GM12875 (cell line): ENCODE measurements around the gene RASL10B.

Experiments
- H3K4me3 ChIP-seq: one replicate; pipeline ENCODE4 v1.5.1; 2011; ENCODE audit warnings: low read depth, low read length, control low read depth
- TF ChIP-seq, protein P1 (sequence below): IDR thresholded peaks from 2 replicates; pipeline ENCODE4 v1.5.1; 2011; ENCODE audit warnings: low read depth, mild to moderate bottlenecking, control low read depth, inconsistent platforms, low read length, moderate library complexity, borderline replicate concordance; ENCODE audit not compliant: insufficient read depth

Gene RASL10B

DNA sequence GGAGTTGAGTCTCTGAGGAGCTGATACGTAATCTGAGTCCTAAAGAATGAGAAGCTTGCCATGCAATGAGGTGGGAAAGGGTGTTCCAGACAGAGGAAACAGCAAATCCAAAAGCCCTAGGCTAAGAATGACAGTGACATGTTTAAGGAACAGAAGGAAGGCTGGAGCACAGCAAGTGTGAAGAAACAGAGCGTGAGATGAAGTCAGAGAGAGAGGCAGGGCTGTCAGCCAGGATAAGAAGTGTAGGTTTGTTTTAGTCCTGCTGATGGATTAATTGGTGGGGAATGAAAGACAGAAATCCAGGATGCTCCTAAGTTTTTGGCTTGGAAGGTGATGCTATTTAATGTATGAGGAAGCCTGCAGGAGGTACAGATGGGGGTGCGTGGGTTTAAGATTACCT is 49.5 kb downstream of the RASL10B start:
- H3K4me3 ChIP-seq = no peak overlapping the region
- TF ChIP-seq, protein P1, sequence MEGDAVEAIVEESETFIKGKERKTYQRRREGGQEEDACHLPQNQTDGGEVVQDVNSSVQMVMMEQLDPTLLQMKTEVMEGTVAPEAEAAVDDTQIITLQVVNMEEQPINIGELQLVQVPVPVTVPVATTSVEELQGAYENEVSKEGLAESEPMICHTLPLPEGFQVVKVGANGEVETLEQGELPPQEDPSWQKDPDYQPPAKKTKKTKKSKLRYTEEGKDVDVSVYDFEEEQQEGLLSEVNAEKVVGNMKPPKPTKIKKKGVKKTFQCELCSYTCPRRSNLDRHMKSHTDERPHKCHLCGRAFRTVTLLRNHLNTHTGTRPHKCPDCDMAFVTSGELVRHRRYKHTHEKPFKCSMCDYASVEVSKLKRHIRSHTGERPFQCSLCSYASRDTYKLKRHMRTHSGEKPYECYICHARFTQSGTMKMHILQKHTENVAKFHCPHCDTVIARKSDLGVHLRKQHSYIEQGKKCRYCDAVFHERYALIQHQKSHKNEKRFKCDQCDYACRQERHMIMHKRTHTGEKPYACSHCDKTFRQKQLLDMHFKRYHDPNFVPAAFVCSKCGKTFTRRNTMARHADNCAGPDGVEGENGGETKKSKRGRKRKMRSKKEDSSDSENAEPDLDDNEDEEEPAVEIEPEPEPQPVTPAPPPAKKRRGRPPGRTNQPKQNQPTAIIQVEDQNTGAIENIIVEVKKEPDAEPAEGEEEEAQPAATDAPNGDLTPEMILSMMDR = no peak

DNA sequence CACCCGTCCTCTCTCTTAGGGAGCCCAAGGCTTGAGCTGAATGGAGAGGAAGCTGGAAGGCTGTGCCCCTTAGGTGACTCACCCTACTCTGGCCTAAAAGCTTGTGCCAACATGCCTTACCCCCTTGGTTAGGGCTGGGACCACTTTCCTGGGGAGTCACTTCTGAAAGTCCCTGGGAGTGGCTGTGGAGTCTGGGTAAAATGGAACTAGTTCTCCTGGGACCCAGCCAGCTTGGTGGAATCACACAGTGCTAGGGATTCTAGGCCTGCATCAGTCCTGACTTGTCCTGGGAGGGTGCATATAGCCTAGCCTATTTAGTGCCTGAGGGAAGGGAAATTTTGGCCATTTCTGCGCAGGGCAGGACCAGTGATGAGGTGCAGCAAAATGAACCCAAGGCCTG is 53.5 kb downstream of the RASL10B start:
- TF ChIP-seq, protein P1 = no peak

DNA sequence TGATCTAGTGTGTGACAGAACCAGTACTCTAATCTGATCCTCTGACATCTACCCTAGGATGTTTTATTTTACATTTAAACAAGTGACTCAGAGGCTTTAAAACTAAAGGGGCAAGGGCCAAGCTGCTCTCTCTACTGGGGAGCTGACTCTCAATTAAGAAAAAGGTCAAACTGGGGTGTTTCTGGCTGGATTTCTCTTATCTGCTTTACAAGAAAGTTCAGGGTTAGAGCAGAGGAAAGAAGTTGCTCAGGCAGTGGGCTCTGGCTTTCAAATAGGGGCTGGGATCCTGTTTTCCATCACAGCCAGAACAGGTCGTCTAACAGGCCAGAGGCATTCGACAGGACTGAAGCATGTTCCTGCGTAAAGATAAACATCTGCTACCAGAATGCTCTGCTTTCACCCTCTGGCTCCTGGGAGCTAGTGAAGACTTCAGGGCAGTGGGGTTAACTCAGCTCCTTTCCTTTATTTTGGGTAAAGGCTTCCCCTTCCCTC is 55.5 kb downstream of the RASL10B start:
- TF ChIP-seq, protein P1 = no peak

More for the DNA sequence above, 53.5 kb downstream of the RASL10B start:
- no peak overlapping the region for H3K4me3 ChIP-seq

DNA sequence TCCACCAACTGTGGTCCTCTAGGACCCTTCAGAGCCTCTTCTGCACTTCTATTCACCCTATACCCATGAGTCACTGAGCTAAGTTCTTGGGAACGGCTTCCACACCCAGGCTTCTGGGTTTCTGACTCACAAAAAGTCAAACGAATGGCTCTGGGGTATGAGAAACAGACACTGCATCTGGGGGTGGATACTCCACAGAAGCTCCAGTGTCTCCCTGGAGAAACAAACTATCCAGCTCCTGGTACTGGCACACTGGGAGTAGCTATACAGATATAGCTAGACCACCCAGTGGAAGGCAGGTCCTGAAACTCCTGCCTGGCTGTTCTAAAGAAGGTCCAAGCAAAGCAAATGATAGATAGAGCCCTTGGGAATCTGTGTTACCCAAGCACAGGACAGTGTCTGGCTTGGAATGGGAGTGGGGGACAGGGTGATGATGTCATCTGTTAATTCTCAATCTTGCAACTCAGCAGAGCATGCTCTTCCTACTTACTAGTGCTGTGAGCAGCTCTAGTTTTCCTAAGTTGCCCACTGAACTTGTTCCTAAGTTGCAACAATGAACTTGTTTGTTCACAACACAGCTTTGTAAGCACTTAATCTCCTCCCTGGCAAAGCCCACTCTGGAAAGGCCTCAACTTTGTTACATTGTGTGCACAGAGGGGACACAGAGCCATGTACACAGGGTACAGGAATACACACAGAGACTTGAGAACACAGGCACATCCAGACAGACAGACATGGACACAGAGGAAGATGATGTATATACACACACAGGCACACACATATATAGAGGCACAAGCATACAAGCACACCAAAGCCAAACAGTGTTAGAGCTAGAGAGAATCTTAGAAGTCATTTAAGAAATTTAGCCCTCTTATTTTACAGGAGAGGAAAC is 57.3 kb downstream of the RASL10B start:
- TF ChIP-seq, protein P1 = no peak

More for the DNA sequence above, 55.5 kb downstream of the RASL10B start:
- no peak overlapping the region for H3K4me3 ChIP-seq

DNA sequence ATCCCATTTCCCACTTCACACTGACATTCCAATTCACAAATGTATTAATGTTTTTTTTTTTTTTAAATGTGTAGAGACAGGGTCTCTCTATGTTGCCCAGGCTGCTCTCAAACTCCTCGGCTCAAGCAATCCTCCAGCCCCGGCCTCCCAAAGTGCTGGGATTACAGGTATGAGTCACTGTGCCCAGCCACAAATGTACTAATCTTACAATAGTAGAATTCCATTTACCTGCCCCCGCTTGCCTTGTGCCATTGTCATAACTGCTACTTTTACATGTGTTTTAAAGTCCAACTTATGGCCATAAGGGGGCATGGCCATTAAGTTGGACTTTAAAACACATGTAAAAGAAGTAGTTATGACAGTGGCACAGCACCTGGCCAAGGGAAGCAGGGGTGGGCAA is 59.4 kb downstream of the RASL10B start:
- TF ChIP-seq, protein P1 = no peak
- H3K4me3 ChIP-seq = no peak overlapping the region

More for the DNA sequence above, 57.3 kb downstream of the RASL10B start:
- H3K4me3 ChIP-seq = no peak overlapping the region

DNA sequence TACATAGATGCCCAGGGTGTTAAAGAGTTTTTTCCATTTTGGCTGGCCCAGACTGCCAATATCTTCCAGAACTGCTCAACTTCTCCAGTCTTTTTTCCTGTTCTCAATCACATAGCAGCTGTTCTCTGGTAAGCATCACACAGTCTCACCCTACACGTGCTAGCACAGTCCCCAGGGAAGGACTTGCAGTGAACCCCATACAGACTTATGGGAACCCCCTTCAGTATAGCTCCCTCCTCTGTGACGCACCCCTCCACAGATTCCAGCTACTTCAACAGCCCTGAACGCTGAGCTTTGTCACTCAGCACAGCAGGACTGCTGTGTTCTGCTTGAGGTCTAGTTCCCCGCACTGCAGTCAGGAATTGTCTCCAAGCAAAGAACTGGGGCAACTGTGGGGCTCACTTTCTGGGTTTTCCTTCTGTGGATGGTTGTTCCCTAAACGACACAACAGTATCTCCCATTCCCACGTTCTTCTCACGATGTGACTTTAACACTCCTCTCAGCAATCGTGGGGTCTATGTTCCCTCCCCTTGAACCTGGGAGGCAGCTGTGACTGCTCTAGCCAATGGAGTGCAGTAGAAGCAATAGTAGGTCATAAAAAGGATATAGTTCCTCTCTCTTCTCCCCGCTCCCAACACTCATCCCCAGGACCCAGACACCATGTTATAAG is 60.4 kb downstream of the RASL10B start:
- TF ChIP-seq, protein P1 = no peak
- no peak overlapping the region for H3K4me3 ChIP-seq
